Esophagus muscularis mucosa (tissue), 4 donors: ENCODE results near the gene RPS6KA2. TPM values are rescaled to one million over a fixed set of nuclear protein-coding genes. Genes with fewer than 3 reads are reported as not detected.
"Not testable (repeated sequence)": the region's sequence is repeated elsewhere in the genome, so short reads cannot be mapped to it uniquely, and the experiment has no call there.

Experiments
- DNase-seq: peaks from one replicate; pipeline ENCODE4 v3.0.0-alpha.2; 2017; ENCODE audit errors: extremely low spot score
- H3K27ac ChIP-seq, 4 donors: fragments of 200-600 bp; sonication (generic); replicated peaks in 1 of 4; 1 replicate in 3 of 4; 2 replicates in 1 of 4; pipeline ENCODE4 v1.5.1; 2016 to 2019; ENCODE audit warnings: mild to moderate bottlenecking in 1 of 4
- H3K27me3 ChIP-seq, 4 donors: fragments of 200-600 bp; sonication (generic); one replicate each; pipeline versions ENCODE4 v1.5.1 to v1.6.0; 2016 to 2019
- H3K36me3 ChIP-seq, 4 donors: fragments of 200-600 bp; sonication (generic); one replicate each; pipeline ENCODE4 v1.5.1; 2016 to 2019
- H3K4me1 ChIP-seq, 4 donors: fragments of 200-600 bp; sonication (generic); one replicate each; pipeline ENCODE4 v1.5.1; 2016 to 2019
- H3K4me3 ChIP-seq, 4 donors: fragments of 200-600 bp; sonication (generic); 1 replicate in 2 of 4; 2 replicates in 2 of 4; pipeline ENCODE4 v1.5.1; 2016 to 2019; ENCODE audit warnings: mild to moderate bottlenecking in 4 of 4, moderate library complexity in 1 of 4
- H3K9me3 ChIP-seq, 4 donors: fragments of 200-600 bp; sonication (generic); 1 replicate in 3 of 4; 2 replicates in 1 of 4; pipeline ENCODE4 v1.5.1; 2016 to 2019
- CTCF ChIP-seq, 3 experiments: fragments of 200-600 bp in 2 of 3; fragments of 450-650 bp in 1 of 3; sonication (generic) in 2 of 3; IDR thresholded peaks; one replicate each; pipeline ENCODE4 v1.5.1; 2017 to 2019; ENCODE audit warnings: antibody characterized with exemption in 3 of 3, mild to moderate bottlenecking in 2 of 3, moderate library complexity in 1 of 3
- EP300 ChIP-seq: sonication (generic); formaldehyde crosslinking; IDR thresholded peaks from one replicate; pipeline ENCODE4 v1.6.1; 2017; ENCODE audit warnings: antibody characterized with exemption
- POLR2A ChIP-seq: fragments of 450-650 bp; IDR thresholded peaks from one replicate; pipeline ENCODE4 v1.6.1; 2017; ENCODE audit warnings: antibody characterized with exemption, moderate library complexity, mild to moderate bottlenecking, low read depth
- POLR2AphosphoS5 ChIP-seq, 2 donors: sonication (generic); formaldehyde crosslinking; IDR thresholded peaks; one replicate each; pipeline ENCODE4 v1.6.1; 2017; ENCODE audit warnings: antibody characterized with exemption in 2 of 2
- WGBS: methylation state at CpG from one replicate; pipeline ENCODE4 v1.1.5; 2018; 5-methylcytosine and 5-hydroxymethylcytosine counted together
- intact Hi-C: fragments of 100-400 bp; cut with DNase I; formaldehyde crosslinking; loops from one replicate; pipeline ENCODE4 v1.15.1; 2023
- total RNA-seq, 4 donors: library from RNA; depleted of rRNA; stranded (reverse); fragments of >200 nt; gene quantifications; one replicate each; pipeline versions ENCODE4 v1.1.0 to v1.2.1, GENCODE V29; 2016

RPS6KA2 gene
- total RNA-seq, 4 donors from 2014 or later: 83.9 to 126 (median 112) TPM

DNA sequence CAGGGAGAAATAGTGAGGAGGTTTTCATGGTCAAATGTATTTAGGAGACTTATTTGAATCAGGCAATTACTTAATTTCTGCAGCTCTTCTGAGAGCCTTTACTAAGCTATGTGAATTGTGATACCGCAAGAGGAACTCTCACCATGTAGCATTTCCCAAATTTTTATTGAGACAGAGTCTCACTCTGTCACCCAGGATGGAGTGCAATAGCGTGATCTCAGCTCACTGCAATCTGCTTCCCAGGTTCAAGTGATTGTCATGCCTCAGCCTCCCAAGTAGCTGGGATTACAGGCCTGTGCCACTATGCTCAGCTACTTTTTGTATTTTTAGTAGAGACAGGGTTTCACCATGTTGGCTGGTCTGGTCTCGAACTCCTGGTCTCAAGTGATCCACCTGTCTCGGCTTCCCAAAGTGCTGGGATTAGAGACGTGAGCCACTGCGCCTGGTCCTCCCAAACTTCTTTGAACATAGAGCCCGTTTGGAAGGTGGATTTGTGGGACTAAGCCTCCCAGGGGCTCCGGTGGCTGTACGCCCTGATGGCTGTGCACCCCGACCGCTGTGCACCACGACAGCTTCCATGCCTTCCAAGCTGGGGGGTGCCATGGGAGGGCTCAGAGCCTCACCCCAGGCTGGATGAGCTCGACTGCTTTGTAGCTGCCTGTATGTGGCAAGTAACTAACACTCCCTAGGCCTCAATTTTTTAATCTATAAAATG, 238.6 kb downstream of the RPS6KA2 start:
- WGBS: 90% methylated on average over 11 of the region's 13 CpGs
- TF ChIP-seq CTCF (IDR thresholded peaks at IDR 0.05) (no peak), POLR2A (no peak), POLR2AphosphoS5 (IDR thresholded peaks at IDR 0.05) (no peak), EP300 (no peak)
- H3K4me1 ChIP-seq: peaks cover 5 to 10% (median 7%) of the 10 kb centered on the region in 4 donors
- intact Hi-C loops: no loop called here
- H3K27ac ChIP-seq: no peak overlapping the region
- no peaks in the 10 kb centered on the region for H3K9me3 ChIP-seq
- no peak overlapping the region for H3K4me3 ChIP-seq
- H3K27me3 ChIP-seq: peaks cover 0 to 4% (median 0%) of the 10 kb centered on the region in 4 donors
- no peak for DNase-seq
- no peaks in the 10 kb centered on the region for H3K36me3 ChIP-seq

DNA sequence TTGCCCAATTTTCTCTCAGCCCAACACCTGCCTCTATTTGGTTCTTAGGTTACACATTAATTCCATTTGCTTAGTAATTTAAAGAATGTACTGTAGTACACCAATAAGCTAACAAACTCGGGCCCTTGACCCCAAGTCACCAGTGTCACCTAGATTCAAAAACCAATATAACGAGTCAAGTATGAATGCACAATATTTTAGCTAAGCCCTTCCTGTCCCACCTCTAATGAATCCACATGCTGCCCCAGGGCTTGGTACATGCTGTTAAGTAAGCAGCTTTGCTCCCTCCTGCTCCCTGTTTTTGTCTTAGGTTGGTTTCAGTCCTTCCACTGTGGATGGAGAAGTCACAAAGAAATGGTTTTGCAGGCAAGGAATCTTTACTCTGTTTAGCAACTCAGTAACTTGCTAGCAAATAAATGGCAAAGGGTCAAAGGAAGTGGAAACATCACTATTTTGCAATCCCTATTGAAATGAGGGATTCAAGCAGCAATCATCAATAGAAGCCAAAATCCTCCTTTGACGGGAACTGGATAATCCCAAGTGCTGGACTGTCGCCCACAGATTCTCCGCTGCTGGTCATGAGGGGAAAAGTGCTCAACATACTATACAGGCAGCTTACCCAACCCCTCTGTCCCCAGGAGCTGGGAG, 239.3 kb downstream of the RPS6KA2 start:
- H3K27me3 ChIP-seq: no peaks in the 10 kb centered on the region
- intact Hi-C loops: no loop called here
- 84% methylated on average over 5 of the region's 5 CpGs for WGBS
- peaks cover 5 to 10% (median 7%) of the 10 kb centered on the region in 4 donors for H3K4me1 ChIP-seq
- H3K36me3 ChIP-seq: no peaks in the 10 kb centered on the region
- no peaks in the 10 kb centered on the region for H3K9me3 ChIP-seq
- TF ChIP-seq POLR2AphosphoS5 (IDR thresholded peaks at IDR 0.05): no peak
- TF ChIP-seq CTCF (IDR thresholded peaks at IDR 0.05): no peak
- no peak for TF ChIP-seq EP300
- no peak for TF ChIP-seq POLR2A
- no peak for DNase-seq
- no peak overlapping the region for H3K4me3 ChIP-seq
- no peak overlapping the region for H3K27ac ChIP-seq

DNA sequence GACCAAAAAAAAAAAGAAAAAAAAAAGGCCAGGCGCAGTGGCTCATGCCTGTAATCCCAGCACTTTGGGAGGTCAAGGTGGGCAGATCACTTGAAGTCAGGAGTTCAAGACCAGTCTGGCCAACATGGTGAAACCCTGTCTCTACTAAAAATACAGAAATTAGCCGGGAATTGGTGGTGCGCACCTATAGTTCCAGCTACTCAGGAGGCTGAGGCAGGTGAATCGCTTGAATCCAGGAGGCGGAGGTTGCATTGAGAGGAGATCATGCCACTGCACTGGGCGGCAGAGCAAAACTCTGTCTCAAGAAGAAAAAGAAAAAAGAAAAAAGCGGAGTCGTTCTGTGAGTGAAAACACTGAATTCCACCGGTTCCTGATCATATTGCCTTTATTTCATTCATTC, 240.0 kb downstream of the RPS6KA2 start:
- peaks cover 5 to 12% (median 7%) of the 10 kb centered on the region in 4 donors for H3K4me1 ChIP-seq
- DNase-seq, H3K27me3 ChIP-seq, intact Hi-C loops, H3K4me3 ChIP-seq, H3K9me3 ChIP-seq, H3K27ac ChIP-seq, H3K36me3 ChIP-seq: not testable (repeated sequence)
- WGBS: 95% methylated on average over 9 of the region's 9 CpGs

GRCh38 chr6:166386111-166386510, 240.9 kb downstream of the RPS6KA2 start:
- H3K4me1 ChIP-seq: peaks cover 5 to 19% (median 14%) of the 10 kb centered on the region in 4 donors
- no peaks in the 10 kb centered on the region for H3K9me3 ChIP-seq
- WGBS: 94% methylated on average over 9 of the region's 9 CpGs
- H3K27me3 ChIP-seq: no peaks in the 10 kb centered on the region
- TF ChIP-seq CTCF (IDR thresholded peaks at IDR 0.05) (no peak), EP300 (no peak), POLR2AphosphoS5 (IDR thresholded peaks at IDR 0.05) (no peak), POLR2A (no peak)
- H3K4me3 ChIP-seq: no peak overlapping the region
- intact Hi-C loops: no loop called here
- H3K27ac ChIP-seq: no peak overlapping the region
- no peak for DNase-seq
- H3K36me3 ChIP-seq: no peaks in the 10 kb centered on the region

DNA sequence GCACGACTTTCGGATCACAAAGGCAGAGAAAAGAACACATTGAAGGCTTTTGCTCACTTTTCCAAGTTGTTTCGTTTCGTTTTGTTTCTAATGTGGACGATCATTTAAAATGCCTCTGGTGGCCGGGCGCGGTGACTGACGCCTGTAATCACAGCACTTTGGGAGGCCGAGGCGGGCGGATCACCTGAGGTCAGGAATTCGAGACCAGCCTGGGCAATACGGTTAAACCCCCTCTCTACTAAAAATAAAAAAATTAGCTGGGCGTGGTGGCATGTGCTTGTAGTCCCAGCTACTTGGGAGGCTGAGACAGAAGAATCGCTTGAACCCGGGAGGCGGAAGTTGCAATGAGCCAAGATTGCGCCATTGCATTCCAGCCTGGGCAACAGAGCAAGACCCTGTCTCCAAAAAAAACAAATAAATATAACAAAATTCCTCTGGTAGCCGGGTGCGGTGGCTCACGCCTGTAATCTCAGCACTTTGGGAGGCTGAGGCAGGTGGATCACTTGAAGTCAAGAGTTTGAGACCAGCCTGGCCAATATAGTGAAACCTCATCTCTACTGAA, 243.2 kb downstream of the RPS6KA2 start:
- WGBS: 21% methylated on average over 22 of the region's 22 CpGs
- not testable (repeated sequence) for DNase-seq
- intact Hi-C loops: loop anchor here (2.0 kb wide), 1 partner anchor 41 kb away; the partner anchor contains the start of gene SFT2D1

More for the DNA sequence above, 243.2 kb downstream of the RPS6KA2 start:
- peak overlapping the region; percentile 81 to 96 (median 82) for H3K4me3 ChIP-seq
- peak overlapping the region; percentile 91 to 94 (median 92) for H3K27ac ChIP-seq
- peak in 1 of 3 experiments; percentile 34 for TF ChIP-seq CTCF (IDR thresholded peaks at IDR 0.05)
- H3K36me3 ChIP-seq, H3K27me3 ChIP-seq, H3K9me3 ChIP-seq: not testable (repeated sequence)
- peaks cover 14 to 36% (median 24%) of the 10 kb centered on the region in 4 donors for H3K4me1 ChIP-seq
